ENCODE measurements around the gene CACUL1. TPM values are rescaled to one million over a fixed set of nuclear protein-coding genes. Genes with fewer than 3 reads are reported as not detected.

The CACUL1 gene
- total RNA-seq, 1 experiment from 2014 or later = 31.9 TPM

DNA sequence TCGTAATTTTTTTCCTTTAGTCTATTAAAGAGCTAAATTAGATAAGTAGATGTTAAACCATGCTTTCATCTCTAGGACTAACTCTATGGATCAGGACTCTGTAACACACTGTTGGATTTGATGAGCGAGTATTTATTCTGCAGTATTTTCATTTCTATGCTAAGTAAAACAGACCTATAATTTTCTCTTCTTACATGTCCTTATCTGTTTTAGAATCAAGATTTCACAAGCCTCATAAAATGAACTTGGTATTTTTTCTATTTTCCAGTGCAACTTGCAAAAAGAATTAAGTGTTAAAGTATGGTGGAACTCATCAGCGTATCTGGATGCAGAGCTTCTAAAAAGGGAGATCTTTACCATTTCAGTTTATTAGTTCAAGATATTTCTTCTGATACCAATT is 2.4 kb downstream of the CACUL1 start:
- no peaks in the 10 kb centered on the region for H3K27me3 ChIP-seq (replicated peaks; ENCODE audit: insufficient read depth, low read depth, low read length, poor library complexity)
- peak overlapping the region; percentile 94 for H3K4me3 ChIP-seq (ENCODE audit: low read depth, low read length, poor library complexity, severe bottlenecking)
- peaks cover 14% of the 10 kb centered on the region for H3K4me1 ChIP-seq (ENCODE audit: insufficient read depth, low read length, poor library complexity, severe bottlenecking)
- intact Hi-C loops (cut with micrococcal nuclease; ENCODE audit: unreplicated experiment) = no loop called here
- no peak for DNase-seq (ENCODE audit: low spot score)
- POLR2A ChIA-PET (ENCODE audit: low non-redundant PET) = no interaction called here
- no peaks in the 10 kb centered on the region for H3K36me3 ChIP-seq (ENCODE audit: insufficient read depth, low read length, poor library complexity, severe bottlenecking)
- no TSS peak for BruUV-seq (replicated peaks)
- CTCF ChIA-PET = no interaction called here
- TF ChIP-seq EZH2 (IDR thresholded peaks at IDR 0.05; ENCODE audit: borderline replicate concordance, low read depth, low read length, poor library complexity, severe bottlenecking) = no peak
- no peak for TF ChIP-seq CTCF (conservative IDR thresholded peaks at IDR 0.05; ENCODE audit: low read depth, low read length)
- H3K9me3 ChIP-seq (ENCODE audit: low read depth, low read length, poor library complexity, severe bottlenecking) = no peaks in the 10 kb centered on the region
- H3K27ac ChIP-seq (ENCODE audit: low read depth, low read length, poor library complexity, severe bottlenecking) = no peak overlapping the region

- BruUV-seq (replicated peaks) = no TSS peak
- TF ChIP-seq CTCF (conservative IDR thresholded peaks at IDR 0.05; ENCODE audit: low read depth, low read length) = no peak
- no peak for TF ChIP-seq EZH2 (IDR thresholded peaks at IDR 0.05; ENCODE audit: borderline replicate concordance, low read depth, low read length, poor library complexity, severe bottlenecking)
These were observed 3.5 kb downstream of the CACUL1 start for GRCh38 chr10:118751265-118751664.

GRCh38 chr10:118748041-118748440 is 6.7 kb downstream of the CACUL1 start:
- CTCF ChIA-PET = no interaction called here
- Histone ChIP-seq H3K36me3 (ENCODE audit: insufficient read depth, low read length, poor library complexity, severe bottlenecking) (no peaks in the 10 kb centered on the region), H3K9me3 (ENCODE audit: low read depth, low read length, poor library complexity, severe bottlenecking) (no peaks in the 10 kb centered on the region), H3K27ac (ENCODE audit: low read depth, low read length, poor library complexity, severe bottlenecking) (no peak overlapping the region), H3K4me1 (ENCODE audit: insufficient read depth, low read length, poor library complexity, severe bottlenecking) (peaks cover 14% of the 10 kb centered on the region), H3K4me3 (ENCODE audit: low read depth, low read length, poor library complexity, severe bottlenecking) (no peak overlapping the region), H3K27me3 (replicated peaks; ENCODE audit: insufficient read depth, low read depth, low read length, poor library complexity) (no peaks in the 10 kb centered on the region)
- BruUV-seq (replicated peaks) = no TSS peak
- TF ChIP-seq EZH2 (IDR thresholded peaks at IDR 0.05; ENCODE audit: borderline replicate concordance, low read depth, low read length, poor library complexity, severe bottlenecking) = no peak
- no peak for TF ChIP-seq CTCF (conservative IDR thresholded peaks at IDR 0.05; ENCODE audit: low read depth, low read length)
- intact Hi-C loops (cut with micrococcal nuclease; ENCODE audit: unreplicated experiment) = no loop called here
- no peak for DNase-seq (ENCODE audit: low spot score)
- POLR2A ChIA-PET (ENCODE audit: low non-redundant PET) = no interaction called here

More at GRCh38 chr10:118751265-118751664, 3.5 kb downstream of the CACUL1 start:
- ChIA-PET CTCF (no interaction called here), POLR2A (ENCODE audit: low non-redundant PET) (no interaction called here)
- no peaks in the 10 kb centered on the region for H3K27me3 ChIP-seq (replicated peaks; ENCODE audit: insufficient read depth, low read depth, low read length, poor library complexity)
- intact Hi-C loops (cut with micrococcal nuclease; ENCODE audit: unreplicated experiment) = no loop called here
- no peak overlapping the region for H3K4me3 ChIP-seq (ENCODE audit: low read depth, low read length, poor library complexity, severe bottlenecking)
- no peak overlapping the region for H3K27ac ChIP-seq (ENCODE audit: low read depth, low read length, poor library complexity, severe bottlenecking)
- peaks cover 14% of the 10 kb centered on the region for H3K4me1 ChIP-seq (ENCODE audit: insufficient read depth, low read length, poor library complexity, severe bottlenecking)
- DNase-seq (ENCODE audit: low spot score) = no peak
- H3K9me3 ChIP-seq (ENCODE audit: low read depth, low read length, poor library complexity, severe bottlenecking) = no peaks in the 10 kb centered on the region
- H3K36me3 ChIP-seq (ENCODE audit: insufficient read depth, low read length, poor library complexity, severe bottlenecking) = no peaks in the 10 kb centered on the region

All from A673 (cell line).